Cardiac muscle cell (in vitro differentiated cells and primary cell): Measurements from ENCODE around the gene CHN2. TPM values are rescaled to one million over a fixed set of nuclear protein-coding genes. Genes with fewer than 3 reads are reported as not detected.

Experiments used
- DNase-seq, 2 donors: peaks; one replicate each; pipeline versions ENCODE4 v3.0.0 to v3.0.0-alpha.2; 2010 to 2017; ENCODE audit warnings: low read depth in 1 of 2, low spot score in 1 of 2
- H3K27ac ChIP-seq: fragments of 200-600 bp; sonication (generic); 2 replicates; pipeline ENCODE4 v1.5.1; 2016
- H3K27me3 ChIP-seq: fragments of 200-600 bp; sonication (generic); 2 replicates; pipeline ENCODE4 v1.6.0; 2016; ENCODE audit warnings: control low read depth
- H3K36me3 ChIP-seq: fragments of 200-600 bp; sonication (generic); 2 replicates; pipeline ENCODE4 v1.5.1; 2016; ENCODE audit warnings: control low read depth
- H3K4me1 ChIP-seq: fragments of 200-600 bp; sonication (generic); 2 replicates; pipeline ENCODE4 v1.8.1; 2017; ENCODE audit warnings: low read depth, mild to moderate bottlenecking, mixed run types
- H3K4me3 ChIP-seq: fragments of 200-600 bp; sonication (generic); 2 replicates; pipeline ENCODE4 v1.5.1; 2016; ENCODE audit warnings: mild to moderate bottlenecking
- H3K9me3 ChIP-seq: fragments of 200-600 bp; sonication (generic); 2 replicates; pipeline ENCODE4 v1.5.1; 2017; ENCODE audit warnings: low read depth, mild to moderate bottlenecking, control low read depth
- polyA plus RNA-seq: library from polyadenylated mRNA; unstranded; fragments of >200 nt; fragmentation: Nextera tagmentation; extraction: Ambion mirVana; gene quantifications from 2 replicates; pipeline ENCODE4 v1.2.1, GENCODE V29; 2016
- total RNA-seq: library from RNA; depleted of rRNA; stranded (reverse); fragments of >200 nt; gene quantifications from 2 replicates; pipeline ENCODE4 v1.2.3, GENCODE V29; 2016
- TF ChIP-seq, protein P1 (sequence below): IDR thresholded peaks from 2 replicates; pipeline ENCODE4 v1.5.1; 2012; ENCODE audit warnings: low read depth, mild to moderate bottlenecking, low read length

CHN2 gene
- total and polyA plus RNA-seq, 2 experiments from 2014 or later: 16.0 to 30.5 TPM

DNA sequence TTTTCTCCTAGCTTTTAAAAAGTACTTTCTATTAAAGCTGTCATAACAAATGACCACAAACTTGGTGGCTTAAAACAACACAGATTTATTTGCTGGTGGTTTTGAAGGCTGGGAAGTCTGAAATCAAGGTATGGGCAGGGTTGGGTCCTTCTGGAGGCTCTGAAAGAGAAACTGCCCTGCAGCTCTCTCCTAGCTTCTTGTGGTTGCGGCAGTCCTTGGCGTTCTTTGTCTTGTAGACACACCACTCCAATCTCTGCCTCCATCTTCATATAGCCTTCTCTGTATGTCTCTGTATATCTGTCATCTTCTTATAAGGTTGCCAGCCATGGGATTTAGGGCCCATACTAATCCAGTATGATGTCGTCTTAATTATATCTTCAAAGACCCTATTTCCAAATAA is 289.7 kb downstream of the CHN2 start:
- TF ChIP-seq, protein P1, sequence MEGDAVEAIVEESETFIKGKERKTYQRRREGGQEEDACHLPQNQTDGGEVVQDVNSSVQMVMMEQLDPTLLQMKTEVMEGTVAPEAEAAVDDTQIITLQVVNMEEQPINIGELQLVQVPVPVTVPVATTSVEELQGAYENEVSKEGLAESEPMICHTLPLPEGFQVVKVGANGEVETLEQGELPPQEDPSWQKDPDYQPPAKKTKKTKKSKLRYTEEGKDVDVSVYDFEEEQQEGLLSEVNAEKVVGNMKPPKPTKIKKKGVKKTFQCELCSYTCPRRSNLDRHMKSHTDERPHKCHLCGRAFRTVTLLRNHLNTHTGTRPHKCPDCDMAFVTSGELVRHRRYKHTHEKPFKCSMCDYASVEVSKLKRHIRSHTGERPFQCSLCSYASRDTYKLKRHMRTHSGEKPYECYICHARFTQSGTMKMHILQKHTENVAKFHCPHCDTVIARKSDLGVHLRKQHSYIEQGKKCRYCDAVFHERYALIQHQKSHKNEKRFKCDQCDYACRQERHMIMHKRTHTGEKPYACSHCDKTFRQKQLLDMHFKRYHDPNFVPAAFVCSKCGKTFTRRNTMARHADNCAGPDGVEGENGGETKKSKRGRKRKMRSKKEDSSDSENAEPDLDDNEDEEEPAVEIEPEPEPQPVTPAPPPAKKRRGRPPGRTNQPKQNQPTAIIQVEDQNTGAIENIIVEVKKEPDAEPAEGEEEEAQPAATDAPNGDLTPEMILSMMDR: no peak
- H3K27ac ChIP-seq: no peak overlapping the region
- H3K36me3 ChIP-seq: no peaks in the 10 kb centered on the region
- no peaks in the 10 kb centered on the region for H3K9me3 ChIP-seq
- DNase-seq: no peak
- H3K27me3 ChIP-seq: no peaks in the 10 kb centered on the region
- H3K4me3 ChIP-seq: no peak overlapping the region
- H3K4me1 ChIP-seq: peaks cover 60% of the 10 kb centered on the region

DNA sequence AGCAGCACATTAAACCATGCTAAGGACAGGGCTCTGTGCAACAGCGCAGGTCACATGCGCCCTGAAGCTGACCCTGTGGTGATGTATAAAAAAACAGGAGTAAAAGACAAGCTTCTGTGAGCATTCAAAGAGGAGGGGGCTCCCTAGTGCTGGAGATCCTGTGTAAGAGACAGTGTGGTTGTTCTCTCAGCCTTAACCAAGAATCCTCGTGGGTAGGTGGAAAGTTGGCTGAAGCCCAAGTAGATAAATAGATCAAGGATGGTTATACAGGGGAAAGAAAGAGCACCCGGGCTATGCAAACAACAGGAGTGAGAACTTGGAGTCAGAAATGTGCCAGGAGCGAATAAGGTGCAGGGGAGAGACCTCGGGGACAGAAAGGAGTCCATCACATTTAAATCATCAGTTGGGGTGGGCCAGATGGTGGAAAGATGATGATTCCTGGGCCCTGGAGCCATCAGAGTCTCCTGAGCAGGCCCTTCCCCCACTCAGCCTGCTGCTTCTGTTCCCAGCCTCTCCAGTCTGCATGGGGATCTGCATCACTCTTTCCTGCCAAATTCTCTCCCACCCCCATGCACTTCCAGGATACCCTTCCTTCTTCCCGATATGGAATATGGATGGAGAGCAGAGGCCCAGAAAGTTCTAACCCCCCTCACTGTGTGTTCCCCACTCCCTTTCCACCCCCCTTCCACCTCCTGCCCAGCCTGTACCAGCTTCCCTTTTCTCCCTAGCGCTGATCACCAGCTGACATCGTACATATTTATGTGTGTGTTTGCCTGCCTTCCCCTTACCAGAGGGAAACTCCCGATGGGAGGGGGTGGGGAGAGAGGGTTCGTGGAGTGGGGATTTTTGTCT is 291.0 kb downstream of the CHN2 start:
- H3K4me3 ChIP-seq: no peak overlapping the region
- no peaks in the 10 kb centered on the region for H3K27me3 ChIP-seq
- DNase-seq: no peak
- no peak overlapping the region for H3K27ac ChIP-seq
- H3K9me3 ChIP-seq: no peaks in the 10 kb centered on the region
- H3K4me1 ChIP-seq: peaks cover 51% of the 10 kb centered on the region
- TF ChIP-seq, protein P1: no peak
- H3K36me3 ChIP-seq: no peaks in the 10 kb centered on the region

DNA sequence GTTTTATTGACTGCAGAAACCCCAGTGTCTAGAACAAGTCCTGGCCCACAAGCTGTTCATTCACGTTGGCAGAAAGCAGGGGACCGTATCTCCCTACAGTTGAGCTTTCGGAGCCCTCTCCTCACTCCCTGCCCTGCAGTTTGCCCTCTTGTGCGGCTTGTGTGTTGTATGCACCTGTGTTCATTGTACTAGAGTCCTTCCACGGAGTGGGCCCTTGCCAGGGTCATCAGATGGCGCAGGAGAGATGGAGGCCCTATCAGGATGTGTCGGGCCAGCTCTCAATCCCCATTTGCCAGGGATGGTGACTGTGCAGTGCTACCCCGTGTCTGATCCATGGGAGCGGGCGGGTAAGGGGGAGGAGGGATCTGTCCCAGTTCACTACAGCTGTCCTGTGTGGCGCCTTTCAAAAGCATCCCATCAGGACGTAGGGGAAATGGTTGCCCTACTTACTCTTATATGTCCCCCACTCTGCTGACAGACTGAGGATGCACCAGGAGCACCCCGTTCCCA is 291.7 kb downstream of the CHN2 start:
- TF ChIP-seq, protein P1: no peak
- H3K4me3 ChIP-seq: no peak overlapping the region
- peaks cover 44% of the 10 kb centered on the region for H3K4me1 ChIP-seq

DNA sequence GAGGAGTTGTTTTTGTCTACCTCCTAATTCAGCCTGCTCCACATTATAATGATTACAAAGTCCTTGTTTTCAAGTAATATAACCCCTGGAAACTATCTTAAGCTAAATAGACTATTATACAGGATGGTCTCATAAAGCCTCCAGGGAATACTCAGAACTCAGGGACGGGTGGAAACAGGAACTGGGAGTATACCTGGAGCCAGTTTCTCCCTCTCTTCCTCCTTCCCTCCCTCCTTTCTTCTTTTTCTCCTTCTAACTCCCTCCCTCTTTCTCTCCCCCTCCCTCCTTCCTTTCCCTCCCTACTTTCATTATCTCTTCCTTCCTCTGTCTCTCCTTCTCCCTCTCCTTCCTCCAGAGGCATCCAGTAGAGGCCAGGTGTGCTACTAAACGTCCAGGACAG is 292.8 kb downstream of the CHN2 start:
- no peak overlapping the region for H3K27ac ChIP-seq
- TF ChIP-seq, protein P1: no peak
- DNase-seq: no peak
- H3K4me1 ChIP-seq: peaks cover 33% of the 10 kb centered on the region
- H3K27me3 ChIP-seq: no peaks in the 10 kb centered on the region
- H3K36me3 ChIP-seq: no peaks in the 10 kb centered on the region
- no peaks in the 10 kb centered on the region for H3K9me3 ChIP-seq
- no peak overlapping the region for H3K4me3 ChIP-seq

More for the DNA sequence above, 291.7 kb downstream of the CHN2 start:
- H3K27ac ChIP-seq: no peak overlapping the region
- no peaks in the 10 kb centered on the region for H3K36me3 ChIP-seq
- no peaks in the 10 kb centered on the region for H3K27me3 ChIP-seq
- H3K9me3 ChIP-seq: no peaks in the 10 kb centered on the region
- no peak for DNase-seq

DNA sequence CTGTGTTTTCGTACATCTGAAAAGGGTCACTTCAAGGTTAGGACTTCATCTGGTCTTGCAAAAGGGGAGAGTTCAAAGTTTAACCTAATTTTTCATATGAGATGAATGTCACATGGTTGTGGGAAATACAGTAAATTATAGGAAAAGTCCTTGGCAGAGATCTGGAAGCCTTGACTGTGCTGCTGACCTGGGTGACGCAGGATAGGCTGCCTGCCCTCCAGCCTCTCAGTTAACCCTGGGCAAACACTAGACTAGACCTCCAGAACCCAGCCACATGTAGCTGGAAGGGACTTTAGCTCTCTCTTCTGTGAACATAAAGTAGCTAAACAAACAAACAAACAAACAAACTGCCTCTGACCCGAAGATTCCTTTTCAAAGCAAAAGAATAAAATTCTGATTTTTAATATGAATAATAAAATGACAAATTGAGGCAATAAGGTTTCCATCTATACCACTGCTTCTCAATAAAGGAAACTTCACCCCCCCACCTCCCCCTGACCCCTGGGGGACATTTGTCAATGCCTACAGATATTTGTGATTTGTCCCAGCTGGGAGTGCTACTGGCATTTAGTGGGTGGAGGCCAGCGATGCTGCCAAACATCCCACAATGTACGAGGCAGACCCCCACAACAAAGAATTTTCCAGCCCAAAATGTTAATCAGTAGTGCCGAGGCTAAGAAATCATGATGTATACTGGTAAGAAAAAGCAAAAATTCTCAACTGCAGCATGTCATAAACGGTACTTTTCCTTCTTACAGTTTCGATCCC is 293.8 kb downstream of the CHN2 start:
- no peak for DNase-seq

More for the DNA sequence above, 293.8 kb downstream of the CHN2 start:
- Histone ChIP-seq H3K27ac (no peak overlapping the region), H3K36me3 (no peaks in the 10 kb centered on the region), H3K9me3 (no peaks in the 10 kb centered on the region), H3K4me3 (no peak overlapping the region), H3K27me3 (no peaks in the 10 kb centered on the region), H3K4me1 (peaks cover 31% of the 10 kb centered on the region)
- TF ChIP-seq, protein P1: no peak
